ENCODE data around the gene ADAMTS7. TPM values are rescaled to one million over a fixed set of nuclear protein-coding genes. Genes with fewer than 3 reads are reported as not detected.
"Not testable (repeated sequence)": the region's sequence is repeated elsewhere in the genome, so short reads cannot be mapped to it uniquely, and the experiment has no call there.

The ADAMTS7 gene
- total RNA-seq, 1 experiment from 2014 or later, result 12.0 TPM

- DNase-seq (ENCODE audit: low read depth, low spot score); BruUV-seq (replicated peaks); H4K20me1 ChIP-seq (ENCODE audit: insufficient read depth); H3K9me3 ChIP-seq (ENCODE audit: control insufficient read depth in 1 of 2, insufficient read depth in 1 of 2, low read depth in 1 of 2, low read length in 2 of 2); H3K27me3 ChIP-seq (ENCODE audit: insufficient read depth, low read length); H3K4me1 ChIP-seq (ENCODE audit: control insufficient read depth in 1 of 2, insufficient read depth in 2 of 2, low read length in 2 of 2); H3K27ac ChIP-seq (ENCODE audit: low read depth, low read length); RAD21 ChIA-PET (ENCODE audit: low non-redundant PET in 1 of 2, low total read pairs in 2 of 2, uncharacterized antibody in 2 of 2, unreplicated experiment in 2 of 2); H3K36me3 ChIP-seq (ENCODE audit: control insufficient read depth in 1 of 2, insufficient read depth in 2 of 2, low read length in 2 of 2); ATAC-seq; H3K4me3 ChIP-seq (replicated peaks in 1 of 2; ENCODE audit: low read depth in 1 of 2, low read length in 2 of 2); intact Hi-C loops (cut with micrococcal nuclease); H3K79me2 ChIP-seq (ENCODE audit: insufficient read depth, low read length); H2AFZ ChIP-seq (ENCODE audit: low read depth, low read length, poor library complexity, severe bottlenecking); H3K9me2 ChIP-seq (ENCODE audit: insufficient read depth); POLR2A ChIA-PET; H3K4me2 ChIP-seq (ENCODE audit: low read length); H3K9ac ChIP-seq (ENCODE audit: low read length): not testable (repeated sequence)
- CTCF ChIA-PET, result interaction anchor here (1.1 kb wide), 1 partner anchor 9 kb away, joined by 3 read pairs; no protein-coding TSS in a partner anchor
Measured at GRCh38 chr15:78747877-78748276, 63.4 kb downstream of the ADAMTS7 start.

- H3K4me3 ChIP-seq (replicated peaks in 1 of 2; ENCODE audit: low read depth in 1 of 2, low read length in 2 of 2); H3K9me3 ChIP-seq (ENCODE audit: control insufficient read depth in 1 of 2, insufficient read depth in 1 of 2, low read depth in 1 of 2, low read length in 2 of 2); H4K20me1 ChIP-seq (ENCODE audit: insufficient read depth); H3K79me2 ChIP-seq (ENCODE audit: insufficient read depth, low read length); H3K9ac ChIP-seq (ENCODE audit: low read length); H3K36me3 ChIP-seq (ENCODE audit: control insufficient read depth in 1 of 2, insufficient read depth in 2 of 2, low read length in 2 of 2); POLR2A ChIA-PET; RAD21 ChIA-PET (ENCODE audit: low non-redundant PET in 1 of 2, low total read pairs in 2 of 2, uncharacterized antibody in 2 of 2, unreplicated experiment in 2 of 2); H3K9me2 ChIP-seq (ENCODE audit: insufficient read depth); ATAC-seq; DNase-seq (ENCODE audit: low read depth, low spot score); intact Hi-C loops (cut with micrococcal nuclease); H2AFZ ChIP-seq (ENCODE audit: low read depth, low read length, poor library complexity, severe bottlenecking); H3K4me2 ChIP-seq (ENCODE audit: low read length); H3K27ac ChIP-seq (ENCODE audit: low read depth, low read length); BruUV-seq (replicated peaks); H3K27me3 ChIP-seq (ENCODE audit: insufficient read depth, low read length): not testable (repeated sequence)
- peaks cover 0 to 13% of the 10 kb centered on the region in 2 experiments; a peak in 2 of 4 replicates for H3K4me1 ChIP-seq (ENCODE audit: control insufficient read depth in 1 of 2, insufficient read depth in 2 of 2, low read length in 2 of 2)
- CTCF ChIA-PET, result interaction anchor here (1.2 kb wide), 1 partner anchor 66 kb away, joined by 3 read pairs; no protein-coding TSS in a partner anchor
Measured at GRCh38 chr15:78741674-78742073, 69.6 kb downstream of the ADAMTS7 start.

DNA sequence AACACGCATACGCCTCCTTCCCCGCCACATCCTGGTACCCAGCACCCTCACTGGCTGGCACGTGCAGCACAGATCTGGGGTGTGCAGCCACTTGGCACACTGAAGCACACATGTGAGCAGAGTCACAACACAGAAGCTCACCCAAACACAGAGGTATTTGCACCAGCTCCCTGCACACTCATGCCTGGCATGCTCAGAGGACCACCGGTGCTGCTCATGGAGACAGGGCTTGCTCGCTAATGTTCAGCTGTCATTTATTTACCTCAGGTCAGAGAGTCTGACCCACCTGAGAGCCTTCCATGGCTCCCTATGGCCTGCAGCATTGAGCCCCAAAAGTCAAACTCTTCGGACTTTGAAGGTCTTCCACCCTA is 70.4 kb downstream of the ADAMTS7 start:
- no peaks in the 10 kb centered on the region for H3K79me2 ChIP-seq (ENCODE audit: insufficient read depth, low read length)
- BruUV-seq (replicated peaks), result no TSS peak
- H3K36me3 ChIP-seq (ENCODE audit: control insufficient read depth in 1 of 2, insufficient read depth in 2 of 2, low read length in 2 of 2), result no peaks in the 10 kb centered on the region
- intact Hi-C loops (cut with micrococcal nuclease), result no loop called here
- DNase-seq (ENCODE audit: low read depth, low spot score), result no peak
- POLR2A ChIA-PET, result interaction anchor here (0.6 to 1.3 kb wide), 2 partner anchors 14 to 445 kb away, joined by 3 to 4 read pairs; no protein-coding TSS in a partner anchor
- H4K20me1 ChIP-seq (ENCODE audit: insufficient read depth), result no peaks in the 10 kb centered on the region
- no peak for ATAC-seq
- H3K27ac ChIP-seq (ENCODE audit: low read depth, low read length), result no peak overlapping the region
- CTCF ChIA-PET, result interaction anchor here (0.8 to 1.5 kb wide), 4 partner anchors 31 to 116 kb away, joined by 3 to 12 read pairs (median 3); no protein-coding TSS in a partner anchor
- RAD21 ChIA-PET (ENCODE audit: low non-redundant PET in 1 of 2, low total read pairs in 2 of 2, uncharacterized antibody in 2 of 2, unreplicated experiment in 2 of 2), result no interaction called here
- H2AFZ ChIP-seq (ENCODE audit: low read depth, low read length, poor library complexity, severe bottlenecking), result no peak overlapping the region
- no peak overlapping the region for H3K9ac ChIP-seq (ENCODE audit: low read length)
- H3K4me1 ChIP-seq (ENCODE audit: control insufficient read depth in 1 of 2, insufficient read depth in 2 of 2, low read length in 2 of 2), result peaks cover 0 to 13% of the 10 kb centered on the region in 2 experiments; a peak in 2 of 4 replicates
- no peak overlapping the region for H3K4me3 ChIP-seq (replicated peaks in 1 of 2; ENCODE audit: low read depth in 1 of 2, low read length in 2 of 2)
- TF ChIP-seq CBX3 (IDR thresholded peaks at IDR 0.05; ENCODE audit: low read depth) (no peak), CEBPB (IDR thresholded peaks at IDR 0.05; ENCODE audit: low read depth) (no peak), JUND (IDR thresholded peaks at IDR 0.05) (no peak), POLR2AphosphoS5 (IDR thresholded peaks at IDR 0.05; ENCODE audit: low read depth, low read length) (no peak), EZH2phosphoT487 (IDR thresholded peaks at IDR 0.05; ENCODE audit: borderline replicate concordance) (no peak), TCF7L2 (IDR thresholded peaks at IDR 0.05; ENCODE audit: borderline replicate concordance, extremely low read depth, insufficient read depth, insufficient read length) (no peak), CTCF (IDR thresholded peaks at IDR 0.05 in 2 of 3, conservative IDR thresholded peaks at IDR 0.05 in 1 of 3; ENCODE audit: borderline replicate concordance in 1 of 3, insufficient read depth in 1 of 3, low read depth in 2 of 3, low read length in 2 of 3) (no peak), YY1 (IDR thresholded peaks at IDR 0.05; ENCODE audit: extremely low read depth, insufficient replicate concordance, low read depth, low read length) (no peak), RAD21 (IDR thresholded peaks at IDR 0.05; ENCODE audit: low read depth) (no peak), SP1 (IDR thresholded peaks at IDR 0.05; ENCODE audit: low read depth) (no peak)
- no peaks in the 10 kb centered on the region for H3K27me3 ChIP-seq (ENCODE audit: insufficient read depth, low read length)
- H3K9me2 ChIP-seq (ENCODE audit: insufficient read depth), result no peaks in the 10 kb centered on the region
- no peaks in the 10 kb centered on the region for H3K9me3 ChIP-seq (ENCODE audit: control insufficient read depth in 1 of 2, insufficient read depth in 1 of 2, low read depth in 1 of 2, low read length in 2 of 2)
- no peak overlapping the region for H3K4me2 ChIP-seq (ENCODE audit: low read length)

All from HCT116 (cell line).